Dedifferentiated amniotic fluid mesenchymal stem cell (primary cell): ENCODE results near the gene AKAP1.

Source experiments
- DNase-seq: peaks from one replicate; pipeline ENCODE4 v3.0.0-alpha.2; 2016; ENCODE audit errors: extremely low spot score

The AKAP1 gene

DNA sequence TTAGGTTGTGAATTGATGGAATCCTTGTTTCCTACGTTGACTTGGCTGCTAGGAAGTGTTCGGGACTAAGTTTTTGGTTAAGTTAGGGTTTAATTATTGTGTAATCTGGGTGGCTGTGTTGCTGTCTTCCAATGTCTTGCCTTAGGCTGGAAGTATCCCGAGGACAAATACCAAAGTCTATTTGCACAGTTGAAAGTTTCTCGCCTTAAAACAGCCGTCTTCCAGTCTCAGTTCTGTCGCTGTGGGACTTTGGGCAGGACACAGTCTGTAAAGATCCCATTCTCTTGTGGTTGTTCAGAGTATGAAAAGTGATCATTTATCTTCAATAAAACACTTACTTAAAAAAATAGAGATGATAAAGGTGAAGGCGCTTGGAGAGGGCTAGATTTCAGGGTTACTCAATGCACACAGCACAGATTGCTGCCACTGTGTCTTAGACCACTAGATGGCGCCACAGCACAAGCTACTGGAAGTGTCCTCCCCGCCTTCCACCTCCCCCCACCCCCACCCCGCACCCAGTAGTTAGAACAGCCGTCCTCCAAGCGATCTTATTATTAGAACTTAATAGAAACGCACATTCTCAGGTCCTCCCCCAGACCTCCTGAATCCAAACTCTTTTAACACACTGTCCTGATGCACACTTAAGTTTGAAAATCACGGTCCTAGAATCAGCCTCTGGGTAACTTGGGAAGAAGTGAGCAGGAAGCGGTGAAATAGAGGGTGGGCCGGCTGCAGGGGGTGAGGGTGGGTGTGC, 45.8 kb downstream of the AKAP1 start:
- peak; percentile 72 for DNase-seq

DNA sequence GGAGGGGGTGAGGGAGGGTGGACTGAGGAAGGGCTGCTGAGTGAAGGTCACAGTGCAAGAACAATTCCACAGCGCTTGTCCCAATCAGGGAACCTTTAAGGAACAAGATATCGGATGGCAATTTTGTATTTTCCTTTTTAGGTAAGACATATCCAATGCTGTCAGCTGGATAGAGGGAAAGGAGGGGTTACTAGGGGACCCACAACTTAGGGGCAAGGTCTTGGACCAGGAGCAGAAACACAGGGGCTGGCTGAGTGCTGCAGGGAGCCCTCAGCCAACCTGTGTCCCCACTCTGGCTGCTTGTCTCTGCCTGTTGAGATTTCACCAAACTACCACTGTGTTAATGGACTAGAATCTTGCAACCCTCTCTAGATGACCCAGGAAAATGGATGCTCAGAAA, 47.6 kb downstream of the AKAP1 start:
- DNase-seq: no peak

DNA sequence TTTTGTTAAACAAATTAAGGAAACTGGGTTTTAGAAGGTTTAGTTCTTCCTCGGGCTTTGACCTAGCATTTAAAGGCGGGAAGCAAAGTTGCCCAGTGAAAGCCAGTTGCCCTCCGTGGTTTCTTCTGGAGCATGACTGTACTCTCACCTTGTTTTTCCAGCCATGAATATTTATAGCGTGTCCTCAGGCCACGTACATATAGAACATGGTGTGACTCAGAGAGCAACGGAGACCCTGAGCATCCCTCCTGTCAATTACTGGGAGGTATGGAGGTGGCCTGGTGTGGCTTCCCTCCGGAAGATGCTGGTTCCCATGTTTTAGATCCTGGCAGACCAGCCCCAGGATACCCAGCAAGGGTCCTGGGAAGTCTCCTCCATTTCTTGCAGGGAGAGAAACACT, 48.4 kb downstream of the AKAP1 start:
- DNase-seq: no peak

DNA sequence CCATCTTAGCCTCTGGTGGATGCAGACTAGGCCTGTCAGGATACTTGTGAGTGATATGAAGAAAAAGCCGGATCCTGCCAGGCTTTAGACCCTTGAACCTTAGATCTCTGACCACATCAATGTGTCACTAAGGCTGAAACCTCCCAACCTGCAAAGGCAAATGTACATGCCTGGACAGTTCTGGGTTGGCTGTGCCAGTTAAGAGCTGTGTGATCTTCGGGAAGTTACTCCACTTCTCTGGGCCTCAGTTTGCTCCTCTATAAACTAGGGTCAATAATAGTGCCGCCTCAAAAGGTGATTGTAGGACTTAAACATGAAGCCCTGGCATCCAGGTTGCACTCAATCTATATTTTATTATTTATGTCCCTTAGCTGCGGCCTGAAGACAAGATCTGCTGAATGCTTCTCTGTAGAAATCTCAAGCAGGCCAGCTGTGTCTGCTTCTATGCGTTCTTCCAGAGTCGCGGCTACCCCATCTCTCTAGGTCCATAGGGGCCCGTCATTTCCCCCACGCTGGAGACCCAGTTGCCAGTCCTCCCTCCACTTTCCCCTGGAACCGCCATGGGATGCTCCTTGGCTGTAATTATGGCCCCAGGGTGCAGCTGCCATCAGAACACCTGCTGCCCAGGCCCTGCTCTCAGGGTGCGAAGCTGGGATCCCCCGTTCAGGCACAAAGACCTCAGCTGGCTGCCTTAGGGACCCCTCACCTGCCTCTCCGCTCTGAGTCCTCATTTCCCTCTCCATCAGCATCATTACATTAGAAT, 50.2 kb downstream of the AKAP1 start:
- DNase-seq: no peak

DNA sequence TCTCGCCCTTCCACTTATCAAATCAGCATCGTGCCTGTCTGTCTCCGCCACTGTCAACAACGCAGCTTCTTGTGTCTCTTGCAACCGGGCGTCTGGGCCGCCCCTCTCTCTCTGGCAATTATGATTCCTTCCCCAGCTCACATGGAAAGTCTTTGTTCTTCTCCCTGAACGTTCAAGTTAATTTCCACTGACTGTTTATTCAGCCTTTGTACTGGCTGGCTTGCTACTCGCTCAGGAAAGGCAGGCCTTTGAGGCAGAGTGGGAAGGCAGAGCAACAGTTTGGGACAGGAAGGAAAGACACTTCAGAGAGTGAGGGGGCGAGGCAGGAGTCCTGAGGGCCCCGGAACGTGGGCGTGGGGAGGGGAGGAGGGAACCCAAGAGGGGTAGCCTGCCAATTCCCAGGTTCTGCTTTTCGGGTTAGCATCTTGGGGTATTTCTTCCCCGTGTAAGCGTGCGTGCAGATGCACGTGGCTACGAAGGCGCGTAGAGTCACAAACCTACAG, 50.8 kb downstream of the AKAP1 start:
- no peak for DNase-seq

DNA sequence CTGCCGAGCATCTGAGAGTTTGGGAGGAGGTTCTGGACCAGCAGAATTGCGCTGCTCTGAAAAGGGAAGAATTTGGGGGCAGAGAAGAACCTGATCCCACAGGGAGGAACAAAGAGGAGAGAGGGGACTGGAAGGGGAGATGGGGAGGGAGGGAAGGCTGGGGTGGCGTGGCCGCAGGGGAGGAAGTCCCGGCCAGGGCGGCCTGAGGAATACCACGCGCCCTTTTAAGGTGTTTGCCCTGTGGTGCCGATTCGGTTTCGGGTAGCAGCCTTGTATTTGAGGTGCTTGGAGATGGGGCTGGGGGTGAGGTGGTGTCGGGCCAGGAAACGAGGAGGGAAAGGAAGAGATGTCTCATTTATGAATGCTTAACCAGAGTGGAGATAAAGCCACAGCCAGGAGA, 51.3 kb downstream of the AKAP1 start:
- DNase-seq: no peak

DNA sequence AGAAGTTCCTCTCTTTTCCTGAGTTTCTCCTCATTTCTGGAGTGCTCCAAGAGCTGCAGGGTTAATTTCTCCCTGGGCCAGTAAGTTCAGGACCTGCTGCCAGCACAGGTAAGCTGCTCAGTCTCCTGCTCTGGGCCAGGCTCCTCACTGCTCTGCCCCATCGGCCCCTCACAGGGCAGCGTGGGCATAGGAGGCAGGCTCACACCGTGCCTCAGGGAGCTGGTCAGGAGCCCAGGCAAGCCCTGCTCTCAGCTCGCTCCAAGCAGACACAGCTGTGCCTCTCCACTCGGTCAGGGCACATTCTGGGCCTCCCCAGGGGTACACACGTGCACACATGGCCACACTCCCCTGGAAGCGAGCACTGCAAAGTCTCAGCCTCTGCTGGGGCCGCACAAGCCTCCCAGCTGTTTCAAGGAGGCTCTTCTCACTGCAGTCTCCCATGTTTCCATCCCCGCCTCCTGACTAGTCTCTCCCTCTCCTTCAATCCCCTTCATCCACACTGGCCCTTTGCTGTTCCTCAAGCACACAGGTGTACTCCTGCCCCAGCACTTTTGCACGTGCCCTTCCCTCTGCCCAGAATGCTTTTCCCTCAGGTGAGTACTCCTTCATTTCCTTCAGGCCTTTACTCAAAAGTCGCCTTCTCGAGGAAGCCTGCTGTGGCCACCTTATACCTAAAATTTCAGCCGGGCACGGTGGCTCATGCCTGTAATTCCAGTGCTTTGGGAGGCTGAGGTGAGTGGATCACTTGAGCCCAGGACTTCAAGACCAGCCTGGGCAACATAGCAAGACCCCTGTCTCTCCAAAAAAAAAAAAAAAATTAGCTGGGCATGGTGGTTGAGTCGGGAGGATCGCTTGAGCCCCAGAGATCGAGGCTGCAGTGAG, 53.2 kb downstream of the AKAP1 start:
- no peak for DNase-seq

DNA sequence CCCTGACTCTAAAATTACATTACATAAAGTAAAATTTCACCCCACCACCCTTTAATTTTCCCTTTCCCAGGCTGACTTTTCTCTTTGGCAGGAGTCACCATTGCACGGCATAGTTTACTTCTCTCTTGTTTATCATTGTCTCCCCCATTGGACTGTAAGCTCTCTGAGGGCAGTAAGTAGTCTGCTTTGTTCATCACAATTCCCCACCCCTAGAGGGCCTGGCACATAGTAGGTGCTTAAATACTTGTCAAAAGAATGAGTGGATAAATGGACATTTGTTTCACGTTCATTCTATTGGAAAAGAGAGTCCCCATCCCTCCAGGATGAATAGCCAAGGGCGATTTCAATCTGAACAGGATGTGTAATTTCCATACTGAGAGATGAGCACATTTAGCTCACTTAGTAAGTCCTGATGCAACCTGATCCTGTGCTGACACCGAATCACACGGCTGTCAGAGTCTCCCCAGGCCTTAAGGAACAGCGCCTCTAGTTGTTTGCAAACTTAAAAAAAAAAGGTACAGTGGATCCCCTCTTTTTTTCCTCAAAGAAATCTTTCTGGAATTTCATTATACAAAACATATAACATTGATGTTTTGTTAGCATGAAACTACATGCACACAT, 54.0 kb downstream of the AKAP1 start:
- DNase-seq: no peak

DNA sequence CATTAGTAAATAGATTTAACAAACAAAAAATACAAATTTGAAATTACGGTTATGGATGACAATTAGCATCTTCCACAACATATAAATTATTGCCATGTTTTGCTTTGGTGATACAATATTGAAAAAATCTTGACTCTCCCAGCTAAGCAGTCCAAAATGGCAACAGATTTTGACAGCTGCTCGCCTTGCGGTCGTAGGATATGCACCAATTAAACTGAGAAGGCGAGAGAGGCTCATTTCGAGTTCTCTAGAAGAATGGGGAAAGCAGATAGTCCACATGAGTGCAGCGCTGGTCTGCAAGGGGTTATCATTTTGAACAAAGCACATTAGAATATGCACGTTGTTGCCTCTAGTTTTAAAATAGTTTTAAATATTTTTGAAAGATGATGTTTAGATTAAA, 55.3 kb downstream of the AKAP1 start:
- no peak for DNase-seq

DNA sequence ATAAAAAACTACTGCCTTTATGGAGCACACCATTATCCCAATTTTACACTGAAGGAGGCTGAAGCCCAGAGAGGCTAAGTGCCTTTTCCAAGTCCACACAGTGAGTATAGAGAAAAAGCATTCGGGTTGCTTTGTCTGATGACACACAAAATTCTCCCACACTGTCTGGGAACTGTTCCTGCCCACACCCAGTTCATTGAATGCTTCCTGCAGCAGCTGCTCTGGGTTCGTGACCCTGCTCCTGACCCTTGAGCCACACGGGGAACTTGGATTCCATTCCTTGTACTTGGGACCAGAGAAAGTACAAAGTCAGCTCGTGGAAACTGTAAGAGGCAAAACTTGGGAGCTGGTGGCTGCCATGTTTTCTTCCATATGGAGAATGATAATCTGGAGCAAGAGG, 57.9 kb downstream of the AKAP1 start:
- DNase-seq: no peak

DNA sequence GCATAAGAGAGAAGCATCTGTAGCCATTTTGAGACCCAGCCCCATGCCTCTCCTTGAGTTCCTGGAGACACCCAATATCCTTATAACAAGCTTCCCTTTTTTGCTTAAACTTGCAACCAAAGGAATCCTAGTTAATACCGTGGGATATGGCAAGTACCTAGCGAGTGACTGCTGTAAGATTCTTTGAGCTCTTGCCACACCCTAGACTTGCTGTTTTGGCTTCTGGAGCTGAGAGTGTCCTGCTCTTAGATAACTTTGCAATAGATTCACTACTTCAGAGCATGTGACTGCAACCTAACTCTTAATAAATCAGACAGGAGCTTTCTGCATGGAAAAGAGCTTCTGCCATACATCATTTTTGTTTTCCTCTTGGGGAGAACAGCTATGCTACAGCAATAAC, 58.3 kb downstream of the AKAP1 start:
- DNase-seq: no peak

DNA sequence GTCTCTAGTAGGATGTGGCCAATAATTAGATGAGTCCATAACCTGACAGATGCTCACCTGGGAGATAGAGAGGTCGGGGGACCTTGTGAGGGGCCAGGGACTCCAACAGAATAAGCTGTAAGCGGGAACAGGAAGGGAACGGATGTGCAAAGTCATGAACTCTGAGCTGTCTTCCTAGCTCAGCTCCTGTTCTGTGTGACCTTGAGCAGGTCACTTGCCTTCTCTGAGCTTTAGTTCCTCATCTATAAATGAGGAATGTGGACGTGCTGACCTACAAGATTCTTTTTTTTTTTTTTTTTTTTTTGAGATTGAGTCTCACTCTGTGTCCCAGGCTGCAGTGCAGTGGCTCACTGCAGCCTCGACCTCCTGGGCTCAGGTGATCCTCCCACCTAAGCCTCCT, 58.9 kb downstream of the AKAP1 start:
- no peak for DNase-seq

DNA sequence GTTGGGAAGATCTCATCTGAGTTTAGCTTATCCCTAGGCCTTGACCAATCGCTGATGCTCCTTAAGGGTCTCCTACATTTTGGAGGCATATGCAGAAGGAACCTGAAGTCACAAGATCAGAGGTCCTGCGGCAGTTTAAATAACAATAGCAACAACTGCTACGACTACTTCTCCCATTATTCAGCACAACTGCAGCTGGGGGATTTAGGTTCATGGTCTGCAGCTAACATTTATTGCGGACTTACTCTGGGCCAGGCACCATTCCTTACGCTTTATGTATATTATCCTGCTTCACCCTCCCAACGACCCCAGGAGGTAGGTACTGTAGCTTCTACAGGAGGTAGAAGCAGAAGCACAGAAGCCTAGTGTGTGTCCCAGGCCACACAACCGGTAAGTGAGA, 59.5 kb downstream of the AKAP1 start:
- no peak for DNase-seq

DNA sequence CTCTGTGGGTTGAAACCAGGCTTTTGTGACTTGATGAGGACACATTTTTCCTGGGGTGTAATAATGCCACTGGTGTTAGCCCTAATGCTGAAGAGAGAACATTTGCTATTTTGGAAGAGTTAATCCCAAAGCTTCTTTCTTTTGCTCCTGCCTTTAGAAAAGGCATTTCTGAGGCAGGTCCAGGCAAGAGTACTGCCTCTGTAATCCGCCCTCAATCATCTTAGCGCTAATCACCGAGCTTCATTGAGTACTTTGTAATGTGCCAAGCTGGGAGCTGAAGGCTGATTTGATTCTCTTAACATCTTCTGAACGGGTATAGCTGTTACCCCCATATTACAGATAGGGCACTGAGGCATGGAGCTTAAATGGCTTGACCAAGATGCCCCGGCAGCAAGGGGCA, 60.3 kb downstream of the AKAP1 start:
- DNase-seq: no peak

DNA sequence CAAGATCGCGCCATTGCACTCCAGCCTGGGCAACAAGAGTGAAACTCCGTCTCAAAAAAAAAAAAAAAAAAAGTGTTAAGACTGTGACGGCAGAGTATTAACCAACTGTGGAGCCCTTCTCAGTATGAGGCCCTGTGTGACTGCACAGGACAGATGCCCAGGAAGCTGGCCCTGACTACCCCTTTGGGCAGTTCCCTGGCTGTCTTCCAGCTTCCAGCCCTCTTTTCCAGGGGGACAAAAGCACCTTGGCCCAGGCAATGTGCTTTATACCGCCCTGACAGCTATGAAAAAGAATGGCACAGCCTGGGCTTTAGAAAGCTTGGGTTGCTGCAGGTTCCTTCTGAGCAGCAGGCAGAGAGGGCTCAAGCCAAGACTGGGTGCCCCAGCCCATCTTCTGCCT, 61.2 kb downstream of the AKAP1 start:
- DNase-seq: no peak

DNA sequence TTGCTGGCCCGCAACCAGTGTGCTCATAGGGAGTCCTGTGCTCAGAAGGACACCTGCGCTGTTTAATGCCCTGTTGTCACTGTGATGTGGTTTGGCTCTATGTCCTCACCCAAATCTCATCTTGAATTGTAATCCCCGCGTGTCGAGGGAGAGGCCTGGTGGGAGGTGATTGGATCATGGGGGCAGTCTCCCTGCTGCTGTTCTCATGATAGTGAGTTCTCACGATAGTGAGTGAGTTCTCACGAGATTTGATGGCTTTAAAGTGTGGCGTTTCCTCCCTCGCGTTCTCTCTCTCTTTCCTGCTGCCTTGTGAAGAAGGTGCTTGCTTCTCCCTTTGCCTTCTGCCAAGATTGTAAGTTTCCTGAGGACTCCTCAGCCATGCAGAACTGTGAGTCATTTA, 66.8 kb downstream of the AKAP1 start:
- DNase-seq: no peak

DNA sequence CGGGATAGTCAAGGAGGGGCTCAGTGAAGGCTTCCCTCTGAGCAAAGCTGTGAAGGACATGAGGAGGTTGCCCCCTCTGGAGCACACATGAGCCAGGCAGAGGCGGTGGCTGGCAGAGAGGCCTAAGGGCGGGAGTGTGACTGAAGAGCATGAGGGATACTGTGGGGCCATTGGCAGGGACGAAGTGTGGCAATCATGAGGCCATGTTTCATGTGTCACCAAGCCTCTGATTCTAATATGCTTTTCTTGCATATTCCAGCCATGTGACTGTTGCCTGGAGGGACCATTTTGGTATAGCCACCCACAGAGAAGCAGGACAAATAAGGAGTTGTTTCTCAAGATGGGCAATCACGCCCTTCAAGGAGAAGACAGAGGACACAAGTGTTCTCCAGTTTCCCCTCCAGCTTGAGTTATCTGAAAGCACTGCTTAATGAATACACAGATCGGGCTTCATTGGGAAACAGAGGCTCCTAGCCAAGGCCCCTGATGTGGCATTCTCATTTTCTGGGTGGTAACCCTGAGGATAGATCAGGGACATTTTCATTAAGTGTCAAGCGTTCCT, 68.0 kb downstream of the AKAP1 start:
- DNase-seq: no peak

DNA sequence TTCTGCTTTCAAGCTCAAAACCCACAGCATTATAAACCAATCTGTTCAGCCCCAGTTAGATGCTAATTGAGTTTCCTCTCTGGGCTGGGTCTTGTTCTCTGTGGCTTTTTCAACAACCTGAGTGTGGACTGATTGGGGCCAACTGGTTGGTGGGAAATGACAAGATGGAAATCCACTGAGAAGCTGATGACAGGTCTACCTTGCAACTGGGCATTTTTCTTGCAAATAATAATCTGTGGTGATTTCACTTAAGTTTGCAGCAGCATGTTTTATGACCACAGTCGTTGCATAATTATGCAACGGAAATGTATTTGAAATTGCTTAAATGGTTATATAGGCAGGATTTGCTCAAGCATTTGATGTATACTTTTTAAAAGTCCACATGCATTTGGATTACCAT, 69.9 kb downstream of the AKAP1 start:
- no peak for DNase-seq

DNA sequence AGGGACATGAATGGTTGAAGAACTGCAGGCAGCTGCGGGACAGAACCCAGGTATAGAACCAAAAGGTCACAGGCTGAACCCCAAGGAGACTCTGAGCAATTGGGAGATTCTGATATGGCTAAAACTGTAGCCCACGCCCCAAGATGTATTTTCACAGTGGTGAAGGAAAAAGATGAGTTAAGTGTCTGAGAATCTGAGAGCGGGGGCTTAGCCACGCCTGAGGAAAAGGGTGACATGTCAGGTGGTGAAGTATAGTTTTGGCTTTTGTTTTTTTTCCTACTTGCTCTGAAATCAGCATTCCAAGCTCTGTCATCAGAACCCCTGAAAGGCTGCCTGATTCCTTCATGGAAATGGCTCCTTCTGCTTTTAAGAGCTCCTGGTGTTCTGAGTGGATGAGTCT, 73.3 kb downstream of the AKAP1 start:
- DNase-seq: no peak

DNA sequence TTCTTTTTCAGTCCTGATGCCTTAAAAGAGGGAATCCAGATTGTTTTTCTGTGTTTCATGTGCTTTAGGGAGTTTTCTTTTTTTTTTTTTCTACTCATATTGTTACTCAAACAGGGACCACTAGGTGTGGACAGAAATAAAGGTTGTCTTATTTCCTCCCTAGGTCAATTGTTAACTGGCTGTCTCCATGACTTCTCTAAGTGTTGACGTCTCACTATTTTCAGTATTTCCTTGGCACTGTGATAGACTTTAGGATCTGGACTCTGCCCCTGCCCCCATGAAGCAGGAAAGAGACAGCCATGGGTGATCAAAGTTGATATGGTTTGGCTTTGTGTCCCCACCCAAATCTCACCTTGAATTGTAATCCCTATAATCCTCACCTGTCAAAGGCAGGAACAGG, 73.7 kb downstream of the AKAP1 start:
- no peak for DNase-seq

DNA sequence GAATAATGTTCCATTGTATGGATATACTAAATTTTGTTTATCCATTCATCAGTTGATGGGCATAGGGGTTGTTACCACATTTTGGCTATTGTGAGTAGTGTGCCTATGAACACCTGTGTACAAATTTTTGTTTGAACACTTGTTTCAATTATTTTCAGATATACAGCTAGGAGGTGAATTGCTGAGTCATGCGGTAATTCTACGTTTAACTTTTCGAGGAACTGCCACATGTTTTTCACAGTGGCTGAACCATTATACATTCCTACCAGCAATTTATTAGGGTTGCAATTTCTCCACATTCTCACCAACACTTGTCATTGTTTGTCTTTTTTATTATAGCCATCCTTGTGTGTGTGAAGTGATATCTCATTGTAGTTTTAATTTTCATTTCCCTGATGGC, 75.6 kb downstream of the AKAP1 start:
- no peak for DNase-seq

DNA sequence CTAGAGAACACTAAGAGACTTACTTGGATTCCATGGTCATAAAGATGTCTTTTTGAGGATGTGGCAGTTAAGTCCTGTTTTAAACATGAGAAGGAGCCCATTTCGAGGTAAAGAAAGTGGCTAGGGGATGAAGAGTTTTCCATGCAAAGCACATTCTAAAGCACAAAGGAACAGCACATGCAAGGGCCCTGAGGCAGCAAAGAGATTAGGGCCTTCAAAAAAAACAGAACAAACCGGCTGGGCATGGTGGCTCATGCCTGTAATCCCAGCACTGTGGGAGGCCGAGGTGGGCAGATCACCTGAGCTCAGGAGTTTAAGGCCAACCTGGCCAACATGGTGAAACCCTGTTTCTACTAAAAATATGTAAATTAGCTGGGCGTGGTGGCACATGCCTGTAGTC, 79.8 kb downstream of the AKAP1 start:
- no peak for DNase-seq
